ENCODE results near the gene NXN. TPM values are rescaled to one million over a fixed set of nuclear protein-coding genes. Genes with fewer than 3 reads are reported as not detected.
"Not testable (repeated sequence)": the region's sequence is repeated elsewhere in the genome, so short reads cannot be mapped to it uniquely, and the experiment has no call there.

NXN gene
- total RNA-seq, 1 donor = 124 TPM

DNA sequence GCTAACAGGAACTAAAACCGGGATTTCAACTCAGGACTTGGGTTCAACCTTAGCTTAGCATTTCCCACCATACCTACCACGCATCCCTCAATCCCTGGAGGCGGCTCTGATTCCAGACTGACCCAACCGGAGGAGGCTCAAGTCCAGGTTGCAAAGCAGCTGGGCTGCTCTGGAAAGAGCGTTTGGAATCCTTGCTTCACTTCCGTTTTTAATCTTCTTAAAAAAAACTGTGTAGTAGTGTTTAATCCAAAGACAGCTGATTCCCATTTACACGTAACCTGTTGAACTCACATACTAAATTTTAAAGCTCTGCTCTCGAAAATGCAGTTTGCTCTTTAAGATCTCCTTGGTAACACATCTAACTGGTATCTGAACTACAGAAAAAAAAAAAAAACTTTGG, 50.0 kb downstream of the NXN start:
- peak; percentile 58 for DNase-seq (ENCODE audit: low read depth)
- TF ChIP-seq, protein P1, sequence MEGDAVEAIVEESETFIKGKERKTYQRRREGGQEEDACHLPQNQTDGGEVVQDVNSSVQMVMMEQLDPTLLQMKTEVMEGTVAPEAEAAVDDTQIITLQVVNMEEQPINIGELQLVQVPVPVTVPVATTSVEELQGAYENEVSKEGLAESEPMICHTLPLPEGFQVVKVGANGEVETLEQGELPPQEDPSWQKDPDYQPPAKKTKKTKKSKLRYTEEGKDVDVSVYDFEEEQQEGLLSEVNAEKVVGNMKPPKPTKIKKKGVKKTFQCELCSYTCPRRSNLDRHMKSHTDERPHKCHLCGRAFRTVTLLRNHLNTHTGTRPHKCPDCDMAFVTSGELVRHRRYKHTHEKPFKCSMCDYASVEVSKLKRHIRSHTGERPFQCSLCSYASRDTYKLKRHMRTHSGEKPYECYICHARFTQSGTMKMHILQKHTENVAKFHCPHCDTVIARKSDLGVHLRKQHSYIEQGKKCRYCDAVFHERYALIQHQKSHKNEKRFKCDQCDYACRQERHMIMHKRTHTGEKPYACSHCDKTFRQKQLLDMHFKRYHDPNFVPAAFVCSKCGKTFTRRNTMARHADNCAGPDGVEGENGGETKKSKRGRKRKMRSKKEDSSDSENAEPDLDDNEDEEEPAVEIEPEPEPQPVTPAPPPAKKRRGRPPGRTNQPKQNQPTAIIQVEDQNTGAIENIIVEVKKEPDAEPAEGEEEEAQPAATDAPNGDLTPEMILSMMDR (IDR thresholded peaks at IDR 0.05; ENCODE audit: insufficient read depth, low read depth, low read length) = no peak

DNA sequence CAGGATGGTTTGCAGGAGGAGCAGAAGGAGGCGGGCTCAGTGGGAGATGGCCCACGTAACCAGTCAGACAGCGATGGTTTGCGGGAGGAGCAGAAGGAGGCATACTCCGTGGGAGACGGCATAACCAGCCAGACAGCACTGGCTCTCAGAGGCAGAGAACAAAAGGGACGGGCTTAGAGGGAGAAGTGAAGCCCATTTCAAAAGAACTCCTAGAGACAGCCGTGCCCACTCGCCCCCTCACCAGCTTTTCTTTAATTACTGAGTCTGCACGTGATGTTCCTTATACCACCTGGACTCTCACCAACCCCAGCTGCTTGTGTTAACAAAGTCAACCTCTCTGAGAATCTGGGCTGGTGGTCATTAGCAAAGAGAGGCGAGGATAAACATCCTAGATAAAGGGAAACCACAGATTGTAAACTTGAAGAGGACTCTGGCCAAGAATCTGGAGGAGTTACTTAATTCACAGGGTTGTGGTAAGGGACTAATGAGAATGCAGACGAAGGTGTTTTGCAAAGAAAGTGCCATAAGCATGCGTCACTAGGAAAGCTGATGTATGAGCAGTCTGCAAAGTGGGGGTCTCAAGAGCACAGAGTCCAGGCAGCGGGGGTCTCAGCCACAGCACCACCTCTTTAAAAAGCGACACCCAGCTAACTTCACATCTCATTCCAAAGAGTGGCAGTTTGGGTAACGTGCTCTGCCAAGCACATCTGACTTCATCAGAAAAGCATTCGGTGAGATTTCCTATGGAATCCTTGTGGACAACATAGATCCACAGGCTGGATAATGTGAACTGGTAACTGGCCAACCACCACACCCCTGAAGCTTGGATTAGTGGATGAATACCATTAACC, 51.7 kb downstream of the NXN start:
- H3K4me3 ChIP-seq (ENCODE audit: low read depth, low read length) = peak overlapping the region; percentile 17
- DNase-seq (ENCODE audit: low read depth) = peak; percentile 100
- TF ChIP-seq, protein P1 (IDR thresholded peaks at IDR 0.05; ENCODE audit: insufficient read depth, low read depth, low read length) = no peak

More for the DNA sequence above, 50.0 kb downstream of the NXN start:
- H3K4me3 ChIP-seq (ENCODE audit: low read depth, low read length) = no peak overlapping the region

DNA sequence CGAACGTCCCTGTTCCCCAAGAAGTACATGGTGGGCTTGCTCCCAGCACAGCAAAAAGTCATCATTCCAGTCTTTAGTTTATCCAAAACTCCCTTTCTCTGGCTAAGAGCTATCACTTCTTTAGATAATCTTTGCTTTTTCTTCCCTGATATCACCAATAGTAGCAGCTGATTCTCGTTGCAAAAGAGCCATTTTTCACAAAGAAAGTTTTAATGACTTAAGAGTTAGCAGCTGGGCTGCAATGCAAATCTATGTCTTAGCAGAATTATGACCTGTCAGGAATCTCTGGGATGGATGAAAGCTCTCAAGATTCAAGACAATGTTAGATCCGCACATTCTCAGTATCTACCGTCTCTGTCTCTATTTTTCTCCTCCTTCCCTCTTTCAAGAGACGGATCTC, 53.8 kb downstream of the NXN start:
- TF ChIP-seq, protein P1 (IDR thresholded peaks at IDR 0.05; ENCODE audit: insufficient read depth, low read depth, low read length) = no peak
- peak; percentile 92 for DNase-seq (ENCODE audit: low read depth)
- no peak overlapping the region for H3K4me3 ChIP-seq (ENCODE audit: low read depth, low read length)

DNA sequence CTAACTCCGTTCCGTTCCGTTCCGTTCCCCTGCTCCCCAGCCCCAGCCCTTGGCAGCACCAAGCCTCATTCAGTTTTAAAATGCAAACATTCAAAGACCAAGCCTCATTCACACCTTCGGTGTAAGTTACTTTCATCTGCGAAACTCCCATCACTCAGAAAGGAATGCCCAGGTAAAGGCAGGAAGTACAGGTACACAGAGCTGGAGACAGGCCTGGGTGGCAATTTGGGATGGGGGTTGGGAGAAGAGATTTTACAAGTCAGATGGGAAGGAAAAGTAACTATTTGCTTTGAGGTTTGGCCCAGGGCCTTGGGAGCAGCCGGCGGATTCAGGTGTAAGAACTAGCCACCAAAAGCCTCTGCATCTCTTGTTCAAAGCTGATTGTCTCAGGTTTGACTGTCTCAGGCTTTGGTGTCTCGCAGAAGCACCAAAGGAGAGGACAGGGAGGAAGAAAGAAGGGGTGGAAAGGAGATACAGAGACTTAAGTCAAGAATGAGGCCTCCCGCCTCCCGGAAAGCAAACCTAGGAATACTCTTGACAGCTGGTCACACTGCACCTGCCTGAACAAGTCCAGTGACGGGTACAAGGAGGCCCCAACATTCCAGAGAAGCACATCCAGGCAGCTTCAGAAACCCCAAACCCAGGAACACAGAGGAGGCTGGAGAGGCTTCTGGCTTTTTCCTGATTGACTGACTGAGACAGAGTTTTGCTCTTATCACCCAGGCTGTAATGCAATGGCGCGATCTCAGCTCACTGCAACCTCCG, 54.7 kb downstream of the NXN start:
- no peak for DNase-seq (ENCODE audit: low read depth)
- TF ChIP-seq, protein P1 (IDR thresholded peaks at IDR 0.05; ENCODE audit: insufficient read depth, low read depth, low read length) = no peak
- H3K4me3 ChIP-seq (ENCODE audit: low read depth, low read length) = no peak overlapping the region

DNA sequence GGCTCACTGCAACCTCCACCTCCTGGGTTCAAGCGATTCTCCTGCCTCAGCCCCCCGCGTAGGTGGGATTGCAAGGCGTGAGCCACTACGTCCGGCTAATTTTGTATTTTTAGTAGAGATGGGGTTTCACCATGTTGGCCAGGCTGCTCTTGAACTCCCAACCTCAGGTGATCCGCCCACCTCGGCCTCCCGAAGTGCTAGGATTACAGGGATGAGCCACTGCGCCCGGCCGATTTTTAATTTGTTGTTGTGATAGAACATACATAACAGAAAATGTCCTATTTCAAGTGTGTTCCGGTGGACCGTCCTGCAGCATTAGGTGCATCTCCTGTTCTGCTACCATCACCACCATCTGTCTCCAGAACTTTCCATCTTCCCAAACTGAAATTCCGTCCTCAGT, 55.3 kb downstream of the NXN start:
- not testable (repeated sequence) for DNase-seq (ENCODE audit: low read depth); H3K4me3 ChIP-seq (ENCODE audit: low read depth, low read length)

DNA sequence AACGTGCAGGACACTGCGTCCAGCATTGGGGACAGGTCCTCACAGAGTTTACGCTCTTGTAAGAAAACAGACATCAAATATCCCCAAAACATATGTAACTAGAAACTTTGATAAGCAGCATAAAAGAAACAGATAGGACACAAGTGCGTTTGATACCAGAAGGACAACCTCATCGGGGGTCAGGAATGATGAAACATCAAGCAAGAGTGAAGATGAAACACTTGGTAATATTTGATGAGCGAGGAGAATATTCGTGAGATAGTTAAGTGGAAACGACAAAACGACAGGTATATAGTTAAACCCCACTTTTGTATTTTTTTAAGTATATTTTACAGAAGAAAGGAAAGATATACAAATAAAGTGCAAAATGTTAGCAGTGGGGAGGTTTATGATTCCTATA, 55.9 kb downstream of the NXN start:
- TF ChIP-seq, protein P1 (IDR thresholded peaks at IDR 0.05; ENCODE audit: insufficient read depth, low read depth, low read length) = no peak
- no peak for DNase-seq (ENCODE audit: low read depth)
- H3K4me3 ChIP-seq (ENCODE audit: low read depth, low read length) = no peak overlapping the region

DNA sequence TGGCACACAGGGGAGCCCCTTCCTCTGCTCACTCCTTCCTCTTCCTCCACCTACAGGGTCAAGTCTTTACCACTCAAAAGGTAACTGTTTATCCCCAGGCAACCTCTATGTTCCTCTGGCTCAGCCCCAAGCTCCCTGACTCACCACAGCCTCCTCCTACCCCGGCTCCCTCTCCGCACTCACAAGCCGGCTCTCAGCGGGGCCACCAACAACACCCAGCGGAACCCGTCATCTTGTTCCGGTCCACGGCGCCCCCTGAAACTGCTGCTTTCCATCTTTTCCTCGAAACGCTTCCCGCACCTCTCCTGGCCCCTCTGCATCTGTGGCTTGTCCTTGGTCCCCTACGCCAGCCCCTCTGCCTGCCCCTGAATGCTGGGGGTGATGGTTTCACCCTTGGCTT, 58.4 kb downstream of the NXN start:
- DNase-seq (ENCODE audit: low read depth) = peak; percentile 58
- H3K4me3 ChIP-seq (ENCODE audit: low read depth, low read length) = no peak overlapping the region
- TF ChIP-seq, protein P1 (IDR thresholded peaks at IDR 0.05; ENCODE audit: insufficient read depth, low read depth, low read length) = no peak

All from fibroblast of villous mesenchyme (primary cell).